Measurements from ENCODE around the gene TARBP2. TPM values are rescaled to one million over a fixed set of nuclear protein-coding genes. Genes with fewer than 3 reads are reported as not detected.

TARBP2 gene
- total RNA-seq, 1 experiment from 2014 or later = 74.0 TPM

DNA sequence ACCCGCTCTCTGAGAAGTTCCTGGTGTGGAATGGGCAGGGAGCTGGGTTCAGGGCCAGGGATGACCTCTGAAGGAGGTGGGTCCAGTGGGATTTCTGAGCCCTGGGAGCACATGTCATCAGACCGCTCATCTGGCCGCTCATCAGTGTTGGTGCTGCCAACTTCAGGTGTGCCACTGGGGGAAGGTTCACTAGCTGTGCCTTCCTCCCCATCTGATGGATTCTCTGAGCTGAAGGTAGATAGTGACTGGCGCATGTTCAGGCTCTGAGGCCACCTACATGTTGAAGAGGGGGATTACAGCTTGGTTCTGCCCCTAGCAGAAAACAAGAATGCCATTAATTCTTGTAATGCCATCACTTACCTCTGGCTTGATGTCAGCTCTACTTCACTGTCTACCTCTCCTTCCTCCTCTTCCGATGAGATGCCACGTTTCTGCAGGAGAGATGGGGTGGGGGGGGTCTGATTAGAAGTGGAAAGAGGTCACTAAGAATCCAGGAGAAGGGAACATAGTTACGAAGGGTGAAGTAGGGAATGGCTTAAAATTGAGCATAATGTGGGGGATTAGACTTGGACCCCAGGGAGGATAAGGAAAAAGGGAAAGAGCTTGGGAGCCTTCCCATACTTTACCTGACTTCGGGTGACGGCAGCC is 19.0 kb upstream of the TARBP2 start:
- DNase-seq (ENCODE audit: low spot score) = peak; percentile 19
- no peaks in the 10 kb centered on the region for H3K27me3 Mint-ChIP-seq (ENCODE audit: low read depth)
- no peak overlapping the region for H3K4me3 Mint-ChIP-seq
- POLR2A ChIA-PET = interaction anchor here (0.6 to 2.7 kb wide), 11 partner anchors 11 to 215 kb away, joined by 3 to 23 read pairs (median 3); partner anchors contain the start of genes MAP3K12 and TARBP2
- TF ChIP-seq, protein P1, sequence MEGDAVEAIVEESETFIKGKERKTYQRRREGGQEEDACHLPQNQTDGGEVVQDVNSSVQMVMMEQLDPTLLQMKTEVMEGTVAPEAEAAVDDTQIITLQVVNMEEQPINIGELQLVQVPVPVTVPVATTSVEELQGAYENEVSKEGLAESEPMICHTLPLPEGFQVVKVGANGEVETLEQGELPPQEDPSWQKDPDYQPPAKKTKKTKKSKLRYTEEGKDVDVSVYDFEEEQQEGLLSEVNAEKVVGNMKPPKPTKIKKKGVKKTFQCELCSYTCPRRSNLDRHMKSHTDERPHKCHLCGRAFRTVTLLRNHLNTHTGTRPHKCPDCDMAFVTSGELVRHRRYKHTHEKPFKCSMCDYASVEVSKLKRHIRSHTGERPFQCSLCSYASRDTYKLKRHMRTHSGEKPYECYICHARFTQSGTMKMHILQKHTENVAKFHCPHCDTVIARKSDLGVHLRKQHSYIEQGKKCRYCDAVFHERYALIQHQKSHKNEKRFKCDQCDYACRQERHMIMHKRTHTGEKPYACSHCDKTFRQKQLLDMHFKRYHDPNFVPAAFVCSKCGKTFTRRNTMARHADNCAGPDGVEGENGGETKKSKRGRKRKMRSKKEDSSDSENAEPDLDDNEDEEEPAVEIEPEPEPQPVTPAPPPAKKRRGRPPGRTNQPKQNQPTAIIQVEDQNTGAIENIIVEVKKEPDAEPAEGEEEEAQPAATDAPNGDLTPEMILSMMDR (IDR thresholded peaks at IDR 0.05) = peak; percentile 13; the same call in 1 of the 2 replicates
- TF ChIP-seq, protein P2, sequence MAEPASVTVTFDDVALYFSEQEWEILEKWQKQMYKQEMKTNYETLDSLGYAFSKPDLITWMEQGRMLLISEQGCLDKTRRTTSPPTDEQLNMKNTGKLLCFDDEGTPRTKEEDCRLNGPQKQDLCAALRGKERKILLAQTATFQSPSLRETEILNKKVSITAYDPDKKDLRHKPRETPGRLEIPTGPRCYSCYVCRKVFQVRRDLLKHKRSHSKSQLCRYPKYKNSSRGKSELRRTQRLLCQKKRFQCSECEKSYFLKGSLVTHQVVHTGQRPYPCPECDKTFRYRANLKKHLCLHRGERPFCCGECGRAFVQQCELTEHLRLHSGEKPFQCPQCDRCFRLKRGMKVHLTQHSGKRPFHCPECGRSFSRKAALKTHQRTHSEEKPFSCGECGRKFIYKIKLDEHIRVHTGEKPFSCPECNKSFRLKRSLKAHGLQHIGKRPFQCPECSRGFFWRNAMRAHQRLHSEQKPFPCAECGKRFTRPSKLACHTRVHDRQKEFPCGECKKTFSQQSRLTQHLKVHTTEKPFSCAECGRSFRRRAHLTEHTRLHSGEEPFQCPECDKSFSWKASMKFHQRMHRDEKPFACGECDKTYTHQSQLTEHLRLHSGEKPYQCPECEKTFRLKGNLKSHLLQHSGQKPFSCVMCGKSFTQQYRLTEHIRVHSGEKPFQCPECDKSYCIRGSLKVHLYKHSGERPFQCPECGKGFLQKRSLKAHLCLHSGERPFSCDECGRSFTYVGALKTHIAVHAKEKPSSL (CRISPR knock-in tag; conservative IDR thresholded peaks at IDR 0.05) = 0 out of 2 replicates have a peak, but pooled peaks have one; percentile 30
- TF ChIP-seq, protein P3, sequence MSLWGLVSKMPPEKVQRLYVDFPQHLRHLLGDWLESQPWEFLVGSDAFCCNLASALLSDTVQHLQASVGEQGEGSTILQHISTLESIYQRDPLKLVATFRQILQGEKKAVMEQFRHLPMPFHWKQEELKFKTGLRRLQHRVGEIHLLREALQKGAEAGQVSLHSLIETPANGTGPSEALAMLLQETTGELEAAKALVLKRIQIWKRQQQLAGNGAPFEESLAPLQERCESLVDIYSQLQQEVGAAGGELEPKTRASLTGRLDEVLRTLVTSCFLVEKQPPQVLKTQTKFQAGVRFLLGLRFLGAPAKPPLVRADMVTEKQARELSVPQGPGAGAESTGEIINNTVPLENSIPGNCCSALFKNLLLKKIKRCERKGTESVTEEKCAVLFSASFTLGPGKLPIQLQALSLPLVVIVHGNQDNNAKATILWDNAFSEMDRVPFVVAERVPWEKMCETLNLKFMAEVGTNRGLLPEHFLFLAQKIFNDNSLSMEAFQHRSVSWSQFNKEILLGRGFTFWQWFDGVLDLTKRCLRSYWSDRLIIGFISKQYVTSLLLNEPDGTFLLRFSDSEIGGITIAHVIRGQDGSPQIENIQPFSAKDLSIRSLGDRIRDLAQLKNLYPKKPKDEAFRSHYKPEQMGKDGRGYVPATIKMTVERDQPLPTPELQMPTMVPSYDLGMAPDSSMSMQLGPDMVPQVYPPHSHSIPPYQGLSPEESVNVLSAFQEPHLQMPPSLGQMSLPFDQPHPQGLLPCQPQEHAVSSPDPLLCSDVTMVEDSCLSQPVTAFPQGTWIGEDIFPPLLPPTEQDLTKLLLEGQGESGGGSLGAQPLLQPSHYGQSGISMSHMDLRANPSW (CRISPR knock-in tag; conservative IDR thresholded peaks at IDR 0.05; ENCODE audit: low read depth) = no peak
- no peak for TF ChIP-seq FOXP4 (CRISPR knock-in tag; IDR thresholded peaks at IDR 0.05)
- peaks cover 60% of the 10 kb centered on the region for H3K36me3 Mint-ChIP-seq
- peaks cover 18% of the 10 kb centered on the region for H3K4me1 Mint-ChIP-seq
- peak; percentile 63 for ATAC-seq
- CTCF ChIA-PET = interaction anchor here (0.5 to 8.1 kb wide), 30 partner anchors 8 to 434 kb away, joined by 3 to 99 read pairs (median 4); partner anchors contain the start of genes AAAS, ATP5MC2, MAP3K12 and NPFF
- H3K27ac Mint-ChIP-seq = peak overlapping the region; percentile 86
- H3K9me3 Mint-ChIP-seq = no peaks in the 10 kb centered on the region

GRCh38 chr12:53482626-53483168 is 18.4 kb upstream of the TARBP2 start:
- CTCF ChIA-PET = interaction anchor here (0.5 to 8.1 kb wide), 19 partner anchors 9 to 256 kb away, joined by 3 to 99 read pairs (median 4); partner anchors contain the start of genes AAAS, ATP5MC2, MAP3K12 and NPFF
- H3K36me3 Mint-ChIP-seq = peaks cover 55% of the 10 kb centered on the region
- TF ChIP-seq SMAD3 (CRISPR knock-in tag; IDR thresholded peaks at IDR 0.05; ENCODE audit: borderline replicate concordance) (no peak), ZNF671 (CRISPR knock-in tag; IDR thresholded peaks at IDR 0.05) (peak; percentile 68; the same call in 1 of the 2 replicates), OVOL2 (CRISPR knock-in tag; IDR thresholded peaks at IDR 0.05; ENCODE audit: borderline replicate concordance) (no peak), ELF4 (CRISPR knock-in tag; IDR thresholded peaks at IDR 0.05; ENCODE audit: low read depth) (no peak), SOX15 (CRISPR knock-in tag; IDR thresholded peaks at IDR 0.05) (no peak), NFYB (CRISPR knock-in tag; conservative IDR thresholded peaks at IDR 0.05; ENCODE audit: low read depth) (no peak), ZNF232 (CRISPR knock-in tag; IDR thresholded peaks at IDR 0.05) (no peak), ATF1 (CRISPR knock-in tag; IDR thresholded peaks at IDR 0.05) (no peak), PRRX2 (CRISPR knock-in tag; IDR thresholded peaks at IDR 0.05) (no peak), TEAD1 (CRISPR knock-in tag; IDR thresholded peaks at IDR 0.05) (no peak), ZNF121 (CRISPR knock-in tag; IDR thresholded peaks at IDR 0.05) (no peak), HMGA2 (CRISPR knock-in tag; IDR thresholded peaks at IDR 0.05) (no peak), CREM (CRISPR knock-in tag; IDR thresholded peaks at IDR 0.05) (no peak)
- TF ChIP-seq, protein P1 (IDR thresholded peaks at IDR 0.05) = no peak
- TF ChIP-seq, protein P4, sequence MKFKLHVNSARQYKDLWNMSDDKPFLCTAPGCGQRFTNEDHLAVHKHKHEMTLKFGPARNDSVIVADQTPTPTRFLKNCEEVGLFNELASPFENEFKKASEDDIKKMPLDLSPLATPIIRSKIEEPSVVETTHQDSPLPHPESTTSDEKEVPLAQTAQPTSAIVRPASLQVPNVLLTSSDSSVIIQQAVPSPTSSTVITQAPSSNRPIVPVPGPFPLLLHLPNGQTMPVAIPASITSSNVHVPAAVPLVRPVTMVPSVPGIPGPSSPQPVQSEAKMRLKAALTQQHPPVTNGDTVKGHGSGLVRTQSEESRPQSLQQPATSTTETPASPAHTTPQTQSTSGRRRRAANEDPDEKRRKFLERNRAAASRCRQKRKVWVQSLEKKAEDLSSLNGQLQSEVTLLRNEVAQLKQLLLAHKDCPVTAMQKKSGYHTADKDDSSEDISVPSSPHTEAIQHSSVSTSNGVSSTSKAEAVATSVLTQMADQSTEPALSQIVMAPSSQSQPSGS (CRISPR knock-in tag; IDR thresholded peaks at IDR 0.05; ENCODE audit: borderline replicate concordance, low read depth) = no peak
- TF ChIP-seq, protein P5, sequence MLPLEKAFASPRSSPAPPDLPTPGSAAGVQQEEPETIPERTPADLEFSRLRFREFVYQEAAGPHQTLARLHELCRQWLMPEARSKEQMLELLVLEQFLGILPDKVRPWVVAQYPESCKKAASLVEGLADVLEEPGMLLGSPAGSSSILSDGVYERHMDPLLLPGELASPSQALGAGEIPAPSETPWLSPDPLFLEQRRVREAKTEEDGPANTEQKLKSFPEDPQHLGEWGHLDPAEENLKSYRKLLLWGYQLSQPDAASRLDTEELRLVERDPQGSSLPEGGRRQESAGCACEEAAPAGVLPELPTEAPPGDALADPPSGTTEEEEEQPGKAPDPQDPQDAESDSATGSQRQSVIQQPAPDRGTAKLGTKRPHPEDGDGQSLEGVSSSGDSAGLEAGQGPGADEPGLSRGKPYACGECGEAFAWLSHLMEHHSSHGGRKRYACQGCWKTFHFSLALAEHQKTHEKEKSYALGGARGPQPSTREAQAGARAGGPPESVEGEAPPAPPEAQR (CRISPR knock-in tag; IDR thresholded peaks at IDR 0.05) = no peak

More at GRCh38 chr12:53482626-53483168, 18.4 kb upstream of the TARBP2 start:
- ATAC-seq (no peak; the same call in 1 of the 2 replicates), DNase-seq (ENCODE audit: low spot score) (no peak)
- H3K9me3 Mint-ChIP-seq = no peaks in the 10 kb centered on the region
- POLR2A ChIA-PET = interaction anchor here (0.7 to 2.7 kb wide), 7 partner anchors 10 to 215 kb away, joined by 3 to 23 read pairs (median 6); partner anchors contain the start of genes MAP3K12 and TARBP2
- no peaks in the 10 kb centered on the region for H3K27me3 Mint-ChIP-seq (ENCODE audit: low read depth)
- no peak overlapping the region for H3K4me3 Mint-ChIP-seq
- H3K4me1 Mint-ChIP-seq = peaks cover 15% of the 10 kb centered on the region
- no peak overlapping the region for H3K27ac Mint-ChIP-seq
